Activated CD4-positive, alpha-beta memory T cell treated with anti-CD3 and anti-CD28 coated beads, Interleukin-2, amount 10 ng/mL, durations not matched to agents 7 days and 5 days (primary cell): Measurements from ENCODE around the gene UBE2J1. TPM values are rescaled to one million over a fixed set of nuclear protein-coding genes. Genes with fewer than 3 reads are reported as not detected.

Experiments used
- CTCF ChIA-PET: fragments of 350-600 bp; sonication (Branson Sonifier 250); formaldehyde crosslinking; loops from one replicate; lab custom pipeline; 2021; ENCODE audit warnings: antibody characterized with exemption, inconsistent platforms; lab: Charles Lee
- POLR2A ChIA-PET: fragments of 350-600 bp; sonication (Branson Sonifier 250); formaldehyde crosslinking; loops from one replicate; lab custom pipeline; 2021; ENCODE audit warnings: antibody characterized with exemption; lab: Charles Lee
- DNase-seq: peaks from one replicate; pipeline ENCODE4 v3.0.0-alpha.2; 2020
- H3K27ac Mint-ChIP-seq: one replicate; pipeline ENCODE4 v1.8.0; 2021; ENCODE audit warnings: mild to moderate bottlenecking, mixed read lengths
- H3K27me3 Mint-ChIP-seq: one replicate; pipeline ENCODE4 v1.8.0; 2021; ENCODE audit warnings: mixed read lengths
- H3K36me3 Mint-ChIP-seq: one replicate; pipeline ENCODE4 v1.8.0; 2021; ENCODE audit warnings: low read depth, mixed read lengths
- H3K4me1 Mint-ChIP-seq: one replicate; pipeline ENCODE4 v1.8.0; 2021; ENCODE audit warnings: mixed read lengths
- H3K4me3 Mint-ChIP-seq: one replicate; pipeline ENCODE4 v1.8.0; 2021; ENCODE audit warnings: mild to moderate bottlenecking, mixed read lengths
- H3K9me3 Mint-ChIP-seq: one replicate; pipeline ENCODE4 v1.8.0; 2021; ENCODE audit warnings: mixed read lengths
- total RNA-seq, 2 experiments: library from RNA; stranded (reverse); gene quantifications; one replicate each; pipeline ENCODE4 v1.2.3, GENCODE V29; 2021

The UBE2J1 gene
- total RNA-seq, 2 experiments from 2014 or later: 36.9 to 37.2 TPM

GRCh38 chr6:89281779-89282246 is 70.7 kb downstream of the UBE2J1 start:
- ChIA-PET POLR2A (no interaction called here), CTCF (interaction anchor here (1.0 to 1.8 kb wide), 9 partner anchors 9 to 325 kb away, joined by 3 to 8 read pairs (median 3); no protein-coding TSS in a partner anchor)
- peaks cover 4% of the 10 kb centered on the region for H3K27me3 Mint-ChIP-seq
- H3K36me3 Mint-ChIP-seq: no peaks in the 10 kb centered on the region
- no peak overlapping the region for H3K27ac Mint-ChIP-seq
- H3K9me3 Mint-ChIP-seq: no peaks in the 10 kb centered on the region
- DNase-seq: peak; percentile 70
- no peak overlapping the region for H3K4me3 Mint-ChIP-seq
- peaks cover 5% of the 10 kb centered on the region for H3K4me1 Mint-ChIP-seq

- no peaks in the 10 kb centered on the region for H3K36me3 Mint-ChIP-seq
- H3K27me3 Mint-ChIP-seq: peaks cover 4% of the 10 kb centered on the region
- CTCF ChIA-PET: interaction anchor here (0.9 kb wide), 1 partner anchor 19 kb away, joined by 5 read pairs; no protein-coding TSS in a partner anchor
- peaks cover 5% of the 10 kb centered on the region for H3K4me1 Mint-ChIP-seq
- DNase-seq: no peak
- no peak overlapping the region for H3K4me3 Mint-ChIP-seq
- no peak overlapping the region for H3K27ac Mint-ChIP-seq
- H3K9me3 Mint-ChIP-seq: no peaks in the 10 kb centered on the region
- POLR2A ChIA-PET: no interaction called here
Observed at GRCh38 chr6:89278956-89279355, 73.6 kb downstream of the UBE2J1 start.

Other genes with a start within 250 kb of the UBE2J1 start
- not detected for gene SRSF12, start 234.7 kb downstream of the UBE2J1 start, total RNA-seq
- 1 to 10 TPM; 5.0 to 5.5 TPM for gene PM20D2, start 206.7 kb downstream of the UBE2J1 start, total RNA-seq
- not detected for gene GABRR1, start 135.4 kb downstream of the UBE2J1 start, total RNA-seq
- under 1 TPM; 0.70 to 0.78 TPM for gene GABRR2, start 37.4 kb downstream of the UBE2J1 start, total RNA-seq
- 10 to 100 TPM; 11.3 to 11.6 TPM for gene RRAGD, start 59.6 kb upstream of the UBE2J1 start, total RNA-seq
- 1 to 10 TPM; 4.2 to 4.8 TPM for gene ANKRD6, start 80.4 kb upstream of the UBE2J1 start, total RNA-seq